Loucy (cell line): ENCODE results near the gene CIB2.

Source experiments
- EZH2phosphoT487 ChIP-seq: fragments of 200-600 bp; IDR thresholded peaks from 2 replicates; pipeline ENCODE4 v1.6.1; 2018; ENCODE audit warnings: antibody characterized with exemption, mild to moderate bottlenecking, moderate library complexity, borderline replicate concordance
- TF ChIP-seq, protein P1 (sequence below): fragments of 200-600 bp; sonication (generic); conservative IDR thresholded peaks from 2 replicates; pipeline ENCODE4 v1.5.1; 2014; ENCODE audit warnings: mild to moderate bottlenecking, antibody characterized with exemption, low read length

DNA sequence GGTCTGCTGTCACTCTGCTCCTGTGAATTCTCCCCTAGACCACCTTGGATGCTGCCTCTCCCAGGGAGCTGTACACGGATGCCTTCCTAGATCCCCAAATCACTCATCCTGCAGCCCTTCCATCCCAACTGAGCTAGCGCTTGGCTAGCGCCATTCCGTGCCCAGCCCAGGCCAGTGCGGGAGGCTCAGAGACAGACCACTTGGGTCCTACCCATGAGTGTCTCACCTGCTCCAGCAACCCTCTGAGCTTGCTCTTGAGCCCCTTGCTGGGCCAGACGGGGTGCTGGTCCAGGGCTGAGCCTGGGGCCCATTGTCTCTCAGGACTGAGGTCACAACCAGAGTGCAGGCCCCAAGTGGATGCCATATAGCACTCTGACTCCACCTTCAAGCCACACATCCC lies 21.1 kb downstream of the CIB2 start:
- no peak for TF ChIP-seq EZH2phosphoT487
- TF ChIP-seq, protein P1, sequence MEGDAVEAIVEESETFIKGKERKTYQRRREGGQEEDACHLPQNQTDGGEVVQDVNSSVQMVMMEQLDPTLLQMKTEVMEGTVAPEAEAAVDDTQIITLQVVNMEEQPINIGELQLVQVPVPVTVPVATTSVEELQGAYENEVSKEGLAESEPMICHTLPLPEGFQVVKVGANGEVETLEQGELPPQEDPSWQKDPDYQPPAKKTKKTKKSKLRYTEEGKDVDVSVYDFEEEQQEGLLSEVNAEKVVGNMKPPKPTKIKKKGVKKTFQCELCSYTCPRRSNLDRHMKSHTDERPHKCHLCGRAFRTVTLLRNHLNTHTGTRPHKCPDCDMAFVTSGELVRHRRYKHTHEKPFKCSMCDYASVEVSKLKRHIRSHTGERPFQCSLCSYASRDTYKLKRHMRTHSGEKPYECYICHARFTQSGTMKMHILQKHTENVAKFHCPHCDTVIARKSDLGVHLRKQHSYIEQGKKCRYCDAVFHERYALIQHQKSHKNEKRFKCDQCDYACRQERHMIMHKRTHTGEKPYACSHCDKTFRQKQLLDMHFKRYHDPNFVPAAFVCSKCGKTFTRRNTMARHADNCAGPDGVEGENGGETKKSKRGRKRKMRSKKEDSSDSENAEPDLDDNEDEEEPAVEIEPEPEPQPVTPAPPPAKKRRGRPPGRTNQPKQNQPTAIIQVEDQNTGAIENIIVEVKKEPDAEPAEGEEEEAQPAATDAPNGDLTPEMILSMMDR, result no peak
